Prostate gland (tissue), 2 donors: ENCODE results near the gene PAX2. TPM values are rescaled to one million over a fixed set of nuclear protein-coding genes. Genes with fewer than 3 reads are reported as not detected.

ENCODE experiments used
- DNase-seq: peaks from one replicate; pipeline ENCODE4 v3.0.0-alpha.2; 2019; ENCODE audit warnings: low spot score
- H3K27ac ChIP-seq, 2 donors: fragments of 200-600 bp; sonication (generic); 2 replicates each; pipeline ENCODE4 v1.5.1; 2017 to 2019
- H3K27me3 ChIP-seq: fragments of 200-600 bp; sonication (generic); replicated peaks from 2 replicates; pipeline ENCODE4 v1.5.1; 2019; ENCODE audit not compliant: insufficient read depth
- H3K36me3 ChIP-seq, 2 donors: fragments of 200-600 bp; sonication (generic); 1 replicate in 1 of 2; 2 replicates in 1 of 2; pipeline versions ENCODE4 v1.5.1 to v1.8.1; 2017 to 2019
- H3K4me1 ChIP-seq: fragments of 200-600 bp; sonication (generic); replicated peaks from 2 replicates; pipeline ENCODE4 v1.5.1; 2019
- H3K4me3 ChIP-seq, 2 donors: fragments of 200-600 bp; sonication (generic); 2 replicates each; pipeline ENCODE4 v1.5.1; 2017 to 2019
- H3K9me3 ChIP-seq: fragments of 200-600 bp; sonication (generic); 2 replicates; pipeline ENCODE4 v1.5.1; 2017
- POLR2A ChIP-seq: fragments of 450-650 bp; IDR thresholded peaks from one replicate; pipeline ENCODE4 v1.6.1; 2016; ENCODE audit warnings: antibody characterized with exemption, mild to moderate bottlenecking
- POLR2AphosphoS5 ChIP-seq: sonication (generic); formaldehyde crosslinking; IDR thresholded peaks from one replicate; pipeline ENCODE4 v1.6.1; 2017; ENCODE audit warnings: antibody characterized with exemption
- WGBS: methylation state at CpG from one replicate; pipeline ENCODE4 v1.1.5; 2018; 5-methylcytosine and 5-hydroxymethylcytosine counted together
- intact Hi-C: fragments of 100-400 bp; cut with DNase I; formaldehyde crosslinking; loops from one replicate; pipeline ENCODE4 v1.14.2; 2022
- total RNA-seq, 2 donors: library from RNA; depleted of rRNA; stranded (reverse); fragments of >200 nt; gene quantifications; one replicate each; pipeline ENCODE4 v1.1.0, GENCODE V29; 2016
- TF ChIP-seq, protein P1 (sequence below), 4 experiments: fragments of 200-600 bp in 2 of 4; fragments of 450-650 bp in 2 of 4; sonication (generic) in 2 of 4; IDR thresholded peaks; 1 replicate in 3 of 4; 2 replicates in 1 of 4; pipeline ENCODE4 v1.5.1; 2016 to 2019; ENCODE audit warnings: antibody characterized with exemption in 4 of 4, mild to moderate bottlenecking in 2 of 4, moderate library complexity in 2 of 4

Gene PAX2
- total RNA-seq, 2 donors from 2014 or later = 0.91 TPM; not detected in 1

DNA sequence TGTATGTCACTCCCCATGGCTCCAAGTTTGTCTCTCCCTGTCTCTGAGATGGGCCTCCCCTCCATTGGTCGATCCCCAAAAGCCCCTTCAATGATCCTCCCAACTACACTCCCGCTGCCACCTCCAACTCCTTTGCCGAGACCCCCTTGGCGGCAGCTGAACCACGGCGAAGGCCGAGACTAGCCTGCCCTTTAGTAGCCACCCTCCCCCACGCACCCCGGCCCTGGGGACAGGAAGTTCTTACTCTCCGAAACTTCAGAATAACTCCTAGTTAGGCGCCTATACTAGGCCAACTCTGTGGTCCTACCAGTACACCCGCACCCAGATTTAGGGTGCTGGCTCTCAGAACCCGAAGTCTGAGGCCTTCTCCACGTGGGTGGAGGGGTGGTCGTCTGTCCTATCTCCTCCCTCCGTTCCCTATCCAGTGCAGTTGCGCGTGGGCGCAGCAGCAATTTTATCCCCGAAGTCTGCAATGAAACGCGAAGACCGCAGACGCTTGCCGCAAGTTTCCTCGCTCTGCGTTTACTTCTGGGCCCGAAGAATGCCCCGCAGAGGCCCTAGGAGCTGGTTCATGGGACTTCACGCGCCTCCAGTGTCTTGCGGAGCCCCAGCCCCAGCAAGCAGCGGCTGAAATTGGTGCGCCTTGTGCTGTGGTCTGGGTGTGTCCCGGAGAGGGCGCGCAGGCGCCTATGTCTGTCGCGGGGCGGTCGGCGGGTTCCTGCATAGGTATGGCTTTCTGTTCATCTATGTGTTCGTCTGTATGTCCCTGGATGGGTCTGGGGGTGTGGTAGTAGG is 84.7 kb downstream of the PAX2 start:
- DNase-seq = no peak
- Histone ChIP-seq H3K9me3 (no peaks in the 10 kb centered on the region), H3K36me3 (no peaks in the 10 kb centered on the region), H3K27ac (no peak overlapping the region), H3K4me3 (no peak overlapping the region), H3K27me3 (peaks cover 27% of the 10 kb centered on the region), H3K4me1 (peaks cover 20% of the 10 kb centered on the region)
- 14% methylated on average over 44 of the region's 44 CpGs for WGBS
- TF ChIP-seq, protein P1, sequence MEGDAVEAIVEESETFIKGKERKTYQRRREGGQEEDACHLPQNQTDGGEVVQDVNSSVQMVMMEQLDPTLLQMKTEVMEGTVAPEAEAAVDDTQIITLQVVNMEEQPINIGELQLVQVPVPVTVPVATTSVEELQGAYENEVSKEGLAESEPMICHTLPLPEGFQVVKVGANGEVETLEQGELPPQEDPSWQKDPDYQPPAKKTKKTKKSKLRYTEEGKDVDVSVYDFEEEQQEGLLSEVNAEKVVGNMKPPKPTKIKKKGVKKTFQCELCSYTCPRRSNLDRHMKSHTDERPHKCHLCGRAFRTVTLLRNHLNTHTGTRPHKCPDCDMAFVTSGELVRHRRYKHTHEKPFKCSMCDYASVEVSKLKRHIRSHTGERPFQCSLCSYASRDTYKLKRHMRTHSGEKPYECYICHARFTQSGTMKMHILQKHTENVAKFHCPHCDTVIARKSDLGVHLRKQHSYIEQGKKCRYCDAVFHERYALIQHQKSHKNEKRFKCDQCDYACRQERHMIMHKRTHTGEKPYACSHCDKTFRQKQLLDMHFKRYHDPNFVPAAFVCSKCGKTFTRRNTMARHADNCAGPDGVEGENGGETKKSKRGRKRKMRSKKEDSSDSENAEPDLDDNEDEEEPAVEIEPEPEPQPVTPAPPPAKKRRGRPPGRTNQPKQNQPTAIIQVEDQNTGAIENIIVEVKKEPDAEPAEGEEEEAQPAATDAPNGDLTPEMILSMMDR (IDR thresholded peaks at IDR 0.05) = no peak
- intact Hi-C loops = no loop called here

DNA sequence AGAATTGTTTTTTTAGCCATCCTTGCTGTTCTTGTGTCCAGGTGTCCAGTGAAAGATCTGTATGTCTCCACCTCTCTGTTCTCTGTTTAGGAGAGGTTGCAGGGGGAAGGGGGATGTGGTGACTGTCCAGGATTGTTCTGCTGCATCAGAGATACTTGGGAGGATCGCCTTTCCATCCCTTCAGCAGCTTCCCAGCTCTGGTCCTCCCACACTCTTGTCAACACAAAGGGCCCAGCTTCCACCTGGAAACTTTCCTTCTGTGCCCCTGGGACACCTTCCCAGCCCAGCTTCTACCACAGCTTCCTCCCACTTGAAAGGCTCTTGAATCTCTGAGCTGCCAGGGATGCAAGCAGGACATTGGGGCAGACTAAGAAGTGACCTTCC is 85.3 kb downstream of the PAX2 start:
- TF ChIP-seq, protein P1 (IDR thresholded peaks at IDR 0.05) = no peak
- TF ChIP-seq POLR2A (no peak), POLR2AphosphoS5 (no peak)
- 8% methylated on average over 1 of the region's 1 CpG for WGBS
- intact Hi-C loops = no loop called here
- H3K4me1 ChIP-seq = peaks cover 20% of the 10 kb centered on the region
- no peak for DNase-seq
- no peak overlapping the region for H3K27ac ChIP-seq
- H3K36me3 ChIP-seq = no peaks in the 10 kb centered on the region
- no peak overlapping the region for H3K4me3 ChIP-seq
- peaks cover 24% of the 10 kb centered on the region for H3K27me3 ChIP-seq
- no peaks in the 10 kb centered on the region for H3K9me3 ChIP-seq

DNA sequence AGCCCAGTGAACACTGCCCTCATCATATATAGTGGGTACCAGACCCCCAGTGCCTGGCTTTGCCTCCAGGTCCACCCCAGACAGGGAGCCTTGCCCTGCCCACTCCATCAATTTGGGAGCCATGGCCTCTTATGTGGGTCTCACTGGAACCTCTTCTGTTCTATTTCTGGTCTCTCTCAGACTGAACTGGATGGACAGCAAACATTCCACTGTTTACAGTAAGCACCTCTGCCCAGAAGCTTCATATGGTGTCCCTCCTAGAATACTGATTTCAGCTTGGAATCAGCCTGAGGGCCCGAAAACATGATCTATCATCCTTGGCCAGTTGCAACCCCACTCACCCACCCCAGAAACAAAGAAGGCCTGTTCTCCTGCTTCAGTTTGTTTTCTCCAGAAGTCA is 86.4 kb downstream of the PAX2 start:
- 68% methylated on average over 1 of the region's 1 CpG for WGBS
- Histone ChIP-seq H3K27ac (no peak overlapping the region), H3K4me1 (peaks cover 20% of the 10 kb centered on the region), H3K4me3 (no peak overlapping the region), H3K27me3 (peaks cover 24% of the 10 kb centered on the region), H3K9me3 (no peaks in the 10 kb centered on the region), H3K36me3 (no peaks in the 10 kb centered on the region)
- TF ChIP-seq, protein P1 (IDR thresholded peaks at IDR 0.05) = no peak
- TF ChIP-seq POLR2AphosphoS5 (no peak), POLR2A (no peak)
- no peak for DNase-seq
- intact Hi-C loops = no loop called here

DNA sequence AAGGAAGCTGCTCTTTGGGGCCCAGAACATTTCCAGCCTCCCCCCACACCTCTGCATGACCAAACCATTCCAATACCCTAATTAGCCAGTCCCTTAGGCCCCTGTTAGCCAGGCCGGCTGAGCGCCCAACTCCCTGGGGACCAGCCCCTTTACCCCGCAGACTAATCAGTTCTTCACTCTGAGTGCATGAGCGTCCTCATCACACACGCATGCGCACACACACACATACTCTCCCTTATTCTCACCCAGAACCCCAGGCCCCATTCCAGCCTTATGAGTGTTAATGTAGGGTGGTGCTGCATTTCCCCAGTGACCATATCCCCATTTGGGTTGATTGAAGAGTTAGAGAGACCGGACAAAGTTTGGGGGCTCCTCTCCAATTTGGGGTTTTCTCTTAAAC is 90.4 kb downstream of the PAX2 start:
- Histone ChIP-seq H3K27ac (no peak overlapping the region), H3K4me1 (no peaks in the 10 kb centered on the region), H3K27me3 (peaks cover 6% of the 10 kb centered on the region), H3K36me3 (no peaks in the 10 kb centered on the region), H3K4me3 (no peak overlapping the region), H3K9me3 (no peaks in the 10 kb centered on the region)
- no peak for TF ChIP-seq POLR2AphosphoS5
- TF ChIP-seq, protein P1 (IDR thresholded peaks at IDR 0.05) = no peak
- no peak for TF ChIP-seq POLR2A
- intact Hi-C loops = no loop called here
- 71% methylated on average over 7 of the region's 7 CpGs for WGBS
- DNase-seq = no peak

DNA sequence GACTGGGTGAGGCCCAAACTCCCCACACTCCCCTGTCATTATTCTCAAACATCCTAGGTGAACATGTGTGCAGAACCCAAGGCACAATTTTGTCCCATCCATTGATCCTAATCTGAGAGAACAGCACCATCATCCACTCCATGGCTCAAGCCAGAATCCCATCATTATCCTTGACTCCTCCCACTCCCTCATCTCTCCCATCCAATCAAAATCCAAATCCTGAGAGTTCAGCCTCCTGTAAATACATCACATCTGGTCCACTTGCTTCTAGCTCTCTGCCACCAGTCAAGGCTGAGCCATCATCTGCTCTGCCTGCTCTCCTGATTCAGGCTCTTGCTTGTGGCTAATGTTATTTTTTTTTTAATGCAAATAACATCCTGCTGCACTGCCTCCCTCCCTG is 91.5 kb downstream of the PAX2 start:
- TF ChIP-seq POLR2AphosphoS5 (no peak), POLR2A (no peak)
- TF ChIP-seq, protein P1 (IDR thresholded peaks at IDR 0.05) = no peak
- no peaks in the 10 kb centered on the region for H3K9me3 ChIP-seq
- no peaks in the 10 kb centered on the region for H3K4me1 ChIP-seq
- no peak for DNase-seq
- H3K27ac ChIP-seq = no peak overlapping the region
- H3K27me3 ChIP-seq = peaks cover 4% of the 10 kb centered on the region
- H3K36me3 ChIP-seq = no peaks in the 10 kb centered on the region
- intact Hi-C loops = no loop called here
- no peak overlapping the region for H3K4me3 ChIP-seq
